ENCODE results near the gene MUC4.

Gene MUC4

DNA sequence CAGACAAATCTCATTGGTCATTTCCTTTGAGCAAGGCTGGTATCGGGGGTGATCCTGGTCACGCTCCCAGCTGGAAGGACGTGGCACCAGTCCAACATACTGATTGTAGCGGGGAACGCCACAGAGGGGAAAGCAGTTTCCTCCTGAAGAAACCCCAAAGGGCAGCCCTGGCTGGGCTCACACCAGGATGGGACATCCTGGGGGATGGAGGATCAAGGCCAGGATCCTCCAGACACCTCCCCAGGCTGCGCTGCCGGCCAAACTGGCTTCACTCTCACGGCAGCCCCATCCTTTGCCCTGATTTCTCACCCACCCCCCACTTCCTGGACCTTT lies 54.3 kb downstream of the MUC4 start:
- no peak overlapping the region for H3K4me3 ChIP-seq (ENCODE audit: low read length)
- H3K4me1 ChIP-seq (ENCODE audit: control insufficient read depth, low read length) = no peaks in the 10 kb centered on the region
- H4K20me1 ChIP-seq (ENCODE audit: control insufficient read depth, insufficient read depth, low read depth, low read length) = no peaks in the 10 kb centered on the region
- H3K9me3 ChIP-seq (ENCODE audit: control insufficient read depth, insufficient read depth, low read length) = no peaks in the 10 kb centered on the region; the same call in 1 of the 2 replicates
- H3F3A ChIP-seq (ENCODE audit: control insufficient read depth, insufficient read depth) = no peaks in the 10 kb centered on the region
- H3K4me2 ChIP-seq (ENCODE audit: low read length) = no peak overlapping the region
- no peak overlapping the region for H3K27ac ChIP-seq (ENCODE audit: low read depth, low read length)
- no peaks in the 10 kb centered on the region for H3K79me2 ChIP-seq (ENCODE audit: control insufficient read depth, low read length)
- no peak for TF ChIP-seq CTCF (IDR thresholded peaks at IDR 0.05; ENCODE audit: low read depth, low read length, poor library complexity, severe bottlenecking)
- no peak for TF ChIP-seq EZH2phosphoT487 (IDR thresholded peaks at IDR 0.05; ENCODE audit: borderline replicate concordance, low read length)
- no peaks in the 10 kb centered on the region for H3K36me3 ChIP-seq (ENCODE audit: control insufficient read depth, low read length)
- H3K9me2 ChIP-seq (replicated peaks; ENCODE audit: control insufficient read depth, low read length) = no peaks in the 10 kb centered on the region
- H3K27me3 ChIP-seq (ENCODE audit: control insufficient read depth, low read length) = no peaks in the 10 kb centered on the region

GRCh38 chr3:195755791-195756676 lies 55.7 kb downstream of the MUC4 start:
- Histone ChIP-seq H3K4me3 (ENCODE audit: low read length) (no peak overlapping the region), H3F3A (ENCODE audit: control insufficient read depth, insufficient read depth) (no peaks in the 10 kb centered on the region), H3K9me2 (replicated peaks; ENCODE audit: control insufficient read depth, low read length) (no peaks in the 10 kb centered on the region), H3K4me2 (ENCODE audit: low read length) (no peak overlapping the region), H3K4me1 (ENCODE audit: control insufficient read depth, low read length) (no peaks in the 10 kb centered on the region), H3K27ac (ENCODE audit: low read depth, low read length) (no peak overlapping the region), H3K9me3 (ENCODE audit: control insufficient read depth, insufficient read depth, low read length) (no peaks in the 10 kb centered on the region), H3K27me3 (ENCODE audit: control insufficient read depth, low read length) (no peaks in the 10 kb centered on the region), H4K20me1 (ENCODE audit: control insufficient read depth, insufficient read depth, low read depth, low read length) (no peaks in the 10 kb centered on the region), H3K79me2 (ENCODE audit: control insufficient read depth, low read length) (no peaks in the 10 kb centered on the region), H3K36me3 (ENCODE audit: control insufficient read depth, low read length) (no peaks in the 10 kb centered on the region)
- TF ChIP-seq CTCF (IDR thresholded peaks at IDR 0.05; ENCODE audit: low read depth, low read length, poor library complexity, severe bottlenecking) (no peak), EZH2phosphoT487 (IDR thresholded peaks at IDR 0.05; ENCODE audit: borderline replicate concordance, low read length) (no peak)

- Histone ChIP-seq H3K4me1 (ENCODE audit: control insufficient read depth, low read length) (no peaks in the 10 kb centered on the region), H3K4me2 (ENCODE audit: low read length) (no peak overlapping the region), H3K36me3 (ENCODE audit: control insufficient read depth, low read length) (no peaks in the 10 kb centered on the region), H3K79me2 (ENCODE audit: control insufficient read depth, low read length) (no peaks in the 10 kb centered on the region), H3F3A (ENCODE audit: control insufficient read depth, insufficient read depth) (no peaks in the 10 kb centered on the region), H4K20me1 (ENCODE audit: control insufficient read depth, insufficient read depth, low read depth, low read length) (no peaks in the 10 kb centered on the region), H3K4me3 (ENCODE audit: low read length) (no peak overlapping the region), H3K9me2 (replicated peaks; ENCODE audit: control insufficient read depth, low read length) (no peaks in the 10 kb centered on the region), H3K27ac (ENCODE audit: low read depth, low read length) (no peak overlapping the region), H3K27me3 (ENCODE audit: control insufficient read depth, low read length) (no peaks in the 10 kb centered on the region), H3K9me3 (ENCODE audit: control insufficient read depth, insufficient read depth, low read length) (no peaks in the 10 kb centered on the region)
- TF ChIP-seq EZH2phosphoT487 (IDR thresholded peaks at IDR 0.05; ENCODE audit: borderline replicate concordance, low read length) = no peak
- no peak for TF ChIP-seq CTCF (IDR thresholded peaks at IDR 0.05; ENCODE audit: low read depth, low read length, poor library complexity, severe bottlenecking)
These were observed 56.3 kb downstream of the MUC4 start for GRCh38 chr3:195755391-195755790.
